ENCODE measurements around the gene PINK1.
A peak's percentile ranks its signal among the peaks of the same experiment; 100 is the strongest.
"Not testable (repeated sequence)": the region's sequence is repeated elsewhere in the genome, so short reads cannot be mapped to it uniquely, and the experiment has no call there.

The PINK1 gene

GRCh38 chr1:20666804-20667203, 33.5 kb downstream of the PINK1 start:
- H3K36me3 Mint-ChIP-seq (ENCODE audit: low read depth) = no peaks in the 10 kb centered on the region
- no peak overlapping the region for H3K4me3 Mint-ChIP-seq
- H3K9me3 Mint-ChIP-seq = no peaks in the 10 kb centered on the region
- H3K4me1 Mint-ChIP-seq (ENCODE audit: low read depth) = peaks cover 8% of the 10 kb centered on the region
- no peaks in the 10 kb centered on the region for H3K27me3 Mint-ChIP-seq (ENCODE audit: low read depth)
- H3K27ac Mint-ChIP-seq = no peak overlapping the region

GRCh38 chr1:20668581-20668980, 35.3 kb downstream of the PINK1 start:
- Mint-ChIP-seq H3K36me3 (ENCODE audit: low read depth) (no peaks in the 10 kb centered on the region), H3K27ac (no peak overlapping the region), H3K4me3 (no peak overlapping the region), H3K27me3 (ENCODE audit: low read depth) (peaks cover 10% of the 10 kb centered on the region), H3K4me1 (ENCODE audit: low read depth) (no peaks in the 10 kb centered on the region), H3K9me3 (no peaks in the 10 kb centered on the region)

- H3K36me3 Mint-ChIP-seq (ENCODE audit: low read depth) = no peaks in the 10 kb centered on the region
- no peaks in the 10 kb centered on the region for H3K9me3 Mint-ChIP-seq
- H3K27me3 Mint-ChIP-seq (ENCODE audit: low read depth) = peaks cover 13% of the 10 kb centered on the region
- no peaks in the 10 kb centered on the region for H3K4me1 Mint-ChIP-seq (ENCODE audit: low read depth)
- H3K27ac Mint-ChIP-seq = no peak overlapping the region
- no peak overlapping the region for H3K4me3 Mint-ChIP-seq
Measured at GRCh38 chr1:20670936-20671335, 37.7 kb downstream of the PINK1 start.

GRCh38 chr1:20672265-20672632, 39.0 kb downstream of the PINK1 start:
- Mint-ChIP-seq H3K4me1 (ENCODE audit: low read depth) (no peaks in the 10 kb centered on the region), H3K27ac (no peak overlapping the region), H3K9me3 (peaks cover 5% of the 10 kb centered on the region), H3K27me3 (ENCODE audit: low read depth) (peaks cover 22% of the 10 kb centered on the region), H3K36me3 (ENCODE audit: low read depth) (no peaks in the 10 kb centered on the region), H3K4me3 (no peak overlapping the region)

GRCh38 chr1:20673626-20674025, 40.4 kb downstream of the PINK1 start:
- not testable (repeated sequence) for H3K4me3 Mint-ChIP-seq; H3K4me1 Mint-ChIP-seq (ENCODE audit: low read depth); H3K36me3 Mint-ChIP-seq (ENCODE audit: low read depth); H3K27ac Mint-ChIP-seq
- peaks cover 10% of the 10 kb centered on the region for H3K9me3 Mint-ChIP-seq
- H3K27me3 Mint-ChIP-seq (ENCODE audit: low read depth) = peaks cover 33% of the 10 kb centered on the region

GRCh38 chr1:20678599-20678998, 45.3 kb downstream of the PINK1 start:
- Mint-ChIP-seq H3K27ac (peak overlapping the region; percentile 62), H3K27me3 (ENCODE audit: low read depth) (peaks cover 56% of the 10 kb centered on the region), H3K36me3 (ENCODE audit: low read depth) (peaks cover 3% of the 10 kb centered on the region), H3K4me3 (peak overlapping the region; percentile 45), H3K4me1 (ENCODE audit: low read depth) (peaks cover 11% of the 10 kb centered on the region), H3K9me3 (peaks cover 10% of the 10 kb centered on the region)

GRCh38 chr1:20680269-20680668, 47.0 kb downstream of the PINK1 start:
- Mint-ChIP-seq H3K9me3 (peaks cover 10% of the 10 kb centered on the region), H3K4me1 (ENCODE audit: low read depth) (peaks cover 11% of the 10 kb centered on the region), H3K27ac (no peak overlapping the region), H3K27me3 (ENCODE audit: low read depth) (peaks cover 62% of the 10 kb centered on the region), H3K4me3 (no peak overlapping the region), H3K36me3 (ENCODE audit: low read depth) (peaks cover 3% of the 10 kb centered on the region)

GRCh38 chr1:20681999-20682398, 48.7 kb downstream of the PINK1 start:
- Mint-ChIP-seq H3K4me1 (ENCODE audit: low read depth) (peaks cover 11% of the 10 kb centered on the region), H3K27ac (no peak overlapping the region), H3K36me3 (ENCODE audit: low read depth) (peaks cover 3% of the 10 kb centered on the region), H3K9me3 (peaks cover 8% of the 10 kb centered on the region), H3K27me3 (ENCODE audit: low read depth) (peaks cover 53% of the 10 kb centered on the region), H3K4me3 (no peak overlapping the region)

- H3K4me1 Mint-ChIP-seq (ENCODE audit: low read depth) = peaks cover 11% of the 10 kb centered on the region
- H3K9me3 Mint-ChIP-seq = peaks cover 3% of the 10 kb centered on the region
- H3K36me3 Mint-ChIP-seq (ENCODE audit: low read depth) = peaks cover 3% of the 10 kb centered on the region
- H3K4me3 Mint-ChIP-seq = no peak overlapping the region
- no peak overlapping the region for H3K27ac Mint-ChIP-seq
- H3K27me3 Mint-ChIP-seq (ENCODE audit: low read depth) = peaks cover 46% of the 10 kb centered on the region
Measured at GRCh38 chr1:20682571-20683236, 49.4 kb downstream of the PINK1 start.

GRCh38 chr1:20683614-20684013, 50.4 kb downstream of the PINK1 start:
- Mint-ChIP-seq H3K4me1 (ENCODE audit: low read depth) (peaks cover 4% of the 10 kb centered on the region), H3K9me3 (no peaks in the 10 kb centered on the region), H3K36me3 (ENCODE audit: low read depth) (no peaks in the 10 kb centered on the region), H3K4me3 (no peak overlapping the region), H3K27me3 (ENCODE audit: low read depth) (peaks cover 39% of the 10 kb centered on the region), H3K27ac (no peak overlapping the region)

- Mint-ChIP-seq H3K27me3 (ENCODE audit: low read depth) (peaks cover 35% of the 10 kb centered on the region), H3K4me3 (no peak overlapping the region), H3K4me1 (ENCODE audit: low read depth) (no peaks in the 10 kb centered on the region), H3K9me3 (no peaks in the 10 kb centered on the region), H3K36me3 (ENCODE audit: low read depth) (no peaks in the 10 kb centered on the region), H3K27ac (no peak overlapping the region)
Measured at GRCh38 chr1:20684050-20684620, 50.9 kb downstream of the PINK1 start.

- no peak overlapping the region for H3K27ac Mint-ChIP-seq
Measured at GRCh38 chr1:20684651-20685050, 51.4 kb downstream of the PINK1 start.

GRCh38 chr1:20685099-20685662, 51.9 kb downstream of the PINK1 start:
- no peaks in the 10 kb centered on the region for H3K9me3 Mint-ChIP-seq

More at GRCh38 chr1:20684651-20685050, 51.4 kb downstream of the PINK1 start:
- Mint-ChIP-seq H3K4me1 (ENCODE audit: low read depth) (no peaks in the 10 kb centered on the region), H3K4me3 (no peak overlapping the region), H3K9me3 (no peaks in the 10 kb centered on the region), H3K36me3 (ENCODE audit: low read depth) (no peaks in the 10 kb centered on the region), H3K27me3 (ENCODE audit: low read depth) (peaks cover 31% of the 10 kb centered on the region)

GRCh38 chr1:20685741-20686140, 52.5 kb downstream of the PINK1 start:
- Mint-ChIP-seq H3K4me1 (ENCODE audit: low read depth) (no peaks in the 10 kb centered on the region), H3K27ac (no peak overlapping the region), H3K9me3 (no peaks in the 10 kb centered on the region), H3K4me3 (no peak overlapping the region), H3K27me3 (ENCODE audit: low read depth) (peaks cover 20% of the 10 kb centered on the region), H3K36me3 (ENCODE audit: low read depth) (no peaks in the 10 kb centered on the region)

More at GRCh38 chr1:20685099-20685662, 51.9 kb downstream of the PINK1 start:
- Mint-ChIP-seq H3K36me3 (ENCODE audit: low read depth) (no peaks in the 10 kb centered on the region), H3K27me3 (ENCODE audit: low read depth) (peaks cover 25% of the 10 kb centered on the region), H3K4me1 (ENCODE audit: low read depth) (no peaks in the 10 kb centered on the region), H3K4me3 (no peak overlapping the region), H3K27ac (no peak overlapping the region)
